Nephron progenitor cell (in vitro differentiated cells): ENCODE data around the gene PHLPP2.

Source experiments
- DNase-seq: peaks from one replicate; pipeline ENCODE4 v3.0.0; 2021
- H3K27ac Mint-ChIP-seq: 2 replicates; pipeline ENCODE4 v1.8.0; 2021; ENCODE audit warnings: mild to moderate bottlenecking, moderate library complexity, mixed read lengths
- H3K27me3 Mint-ChIP-seq: 2 replicates; pipeline ENCODE4 v1.8.0; 2021; ENCODE audit warnings: mild to moderate bottlenecking, low read depth, mixed read lengths; ENCODE audit not compliant: poor library complexity
- H3K36me3 Mint-ChIP-seq: 2 replicates; pipeline ENCODE4 v1.8.0; 2021; ENCODE audit warnings: low read depth, mixed read lengths
- H3K4me1 Mint-ChIP-seq: 2 replicates; pipeline ENCODE4 v1.8.0; 2021; ENCODE audit warnings: mixed read lengths
- H3K4me3 Mint-ChIP-seq: 2 replicates; pipeline ENCODE4 v1.8.0; 2021; ENCODE audit warnings: mild to moderate bottlenecking, moderate library complexity, mixed read lengths
- H3K9me3 Mint-ChIP-seq: 2 replicates; pipeline ENCODE4 v1.8.0; 2021; ENCODE audit warnings: mild to moderate bottlenecking, moderate library complexity, mixed read lengths
- CTCF ChIP-seq: fragments of 200-600 bp; sonication (generic); IDR thresholded peaks from 2 replicates; pipeline ENCODE4 v1.5.0; 2021; ENCODE audit warnings: antibody characterized with exemption

PHLPP2 gene

GRCh38 chr16:71658771-71659170, 65.7 kb downstream of the PHLPP2 start:
- H3K27ac Mint-ChIP-seq: peak overlapping the region; percentile 66
- DNase-seq: no peak
- H3K9me3 Mint-ChIP-seq: no peaks in the 10 kb centered on the region
- no peaks in the 10 kb centered on the region for H3K27me3 Mint-ChIP-seq
- no peak for TF ChIP-seq CTCF
- no peak overlapping the region for H3K4me3 Mint-ChIP-seq
- peaks cover 69% of the 10 kb centered on the region for H3K36me3 Mint-ChIP-seq
- no peaks in the 10 kb centered on the region for H3K4me1 Mint-ChIP-seq

GRCh38 chr16:71649704-71650103, 74.8 kb downstream of the PHLPP2 start:
- H3K36me3 Mint-ChIP-seq: peaks cover 39% of the 10 kb centered on the region
- H3K27me3 Mint-ChIP-seq: no peaks in the 10 kb centered on the region
- H3K9me3 Mint-ChIP-seq: no peaks in the 10 kb centered on the region
- no peak overlapping the region for H3K27ac Mint-ChIP-seq
- H3K4me3 Mint-ChIP-seq: no peak overlapping the region
- DNase-seq: no peak
- no peak for TF ChIP-seq CTCF
- peaks cover 5% of the 10 kb centered on the region for H3K4me1 Mint-ChIP-seq

GRCh38 chr16:71648921-71649320, 75.6 kb downstream of the PHLPP2 start:
- Mint-ChIP-seq H3K9me3 (no peaks in the 10 kb centered on the region), H3K27ac (no peak overlapping the region), H3K27me3 (no peaks in the 10 kb centered on the region), H3K4me1 (peaks cover 5% of the 10 kb centered on the region), H3K4me3 (no peak overlapping the region), H3K36me3 (peaks cover 32% of the 10 kb centered on the region)
- no peak for DNase-seq
- TF ChIP-seq CTCF: peak; percentile 13

- no peaks in the 10 kb centered on the region for H3K9me3 Mint-ChIP-seq
- no peak for TF ChIP-seq CTCF
- no peak for DNase-seq
- H3K36me3 Mint-ChIP-seq: peaks cover 32% of the 10 kb centered on the region
- no peaks in the 10 kb centered on the region for H3K27me3 Mint-ChIP-seq
- H3K4me3 Mint-ChIP-seq: no peak overlapping the region
- H3K4me1 Mint-ChIP-seq: peaks cover 5% of the 10 kb centered on the region
- H3K27ac Mint-ChIP-seq: no peak overlapping the region
Measured at GRCh38 chr16:71648162-71648561, 76.3 kb downstream of the PHLPP2 start.

GRCh38 chr16:71647391-71647790, 77.1 kb downstream of the PHLPP2 start:
- Mint-ChIP-seq H3K27ac (no peak overlapping the region), H3K9me3 (no peaks in the 10 kb centered on the region), H3K4me3 (no peak overlapping the region), H3K4me1 (peaks cover 5% of the 10 kb centered on the region), H3K36me3 (peaks cover 32% of the 10 kb centered on the region), H3K27me3 (peaks cover 4% of the 10 kb centered on the region)
- TF ChIP-seq CTCF: no peak
- no peak for DNase-seq

- H3K27ac Mint-ChIP-seq: no peak overlapping the region
- H3K4me1 Mint-ChIP-seq: peaks cover 5% of the 10 kb centered on the region
- H3K36me3 Mint-ChIP-seq: peaks cover 37% of the 10 kb centered on the region
- peaks cover 4% of the 10 kb centered on the region for H3K27me3 Mint-ChIP-seq
- TF ChIP-seq CTCF: peak; percentile 34
- H3K4me3 Mint-ChIP-seq: no peak overlapping the region
- no peak for DNase-seq
- H3K9me3 Mint-ChIP-seq: no peaks in the 10 kb centered on the region
Measured at GRCh38 chr16:71645450-71645849, 79.1 kb downstream of the PHLPP2 start.
